ENCODE measurements around the gene SUCLG2.

DNA sequence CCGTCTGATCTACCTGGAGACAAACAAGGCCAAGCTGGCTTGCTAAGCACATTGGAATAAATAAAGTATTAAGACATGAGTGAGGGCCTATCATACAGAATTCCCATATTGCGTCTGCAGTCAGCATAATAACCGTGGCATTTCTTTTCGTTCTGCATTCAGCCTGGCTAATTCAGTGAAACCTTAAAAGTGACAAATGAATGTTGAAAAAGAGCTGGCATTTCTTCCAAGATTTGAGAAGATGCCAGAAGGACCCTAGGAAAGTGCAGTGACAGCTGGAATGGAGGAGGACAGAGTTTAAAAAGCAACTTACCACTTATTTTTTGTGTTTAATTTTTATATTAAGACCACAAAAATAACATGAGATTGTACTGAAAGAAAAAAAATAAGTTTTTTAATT, 67.1 kb downstream of the SUCLG2 start:
- TF ChIP-seq CTCF (IDR thresholded peaks at IDR 0.05): no peak
- no peak for TF ChIP-seq POLR2A (IDR thresholded peaks at IDR 0.05)
